Suppressor macrophage (primary cell): ENCODE results near the gene KLK14.

Experiments used
- DNase-seq, 4 experiments: peaks; one replicate each; pipeline ENCODE4 v3.0.0-alpha.2; 2020 to 2022

KLK14 gene

DNA sequence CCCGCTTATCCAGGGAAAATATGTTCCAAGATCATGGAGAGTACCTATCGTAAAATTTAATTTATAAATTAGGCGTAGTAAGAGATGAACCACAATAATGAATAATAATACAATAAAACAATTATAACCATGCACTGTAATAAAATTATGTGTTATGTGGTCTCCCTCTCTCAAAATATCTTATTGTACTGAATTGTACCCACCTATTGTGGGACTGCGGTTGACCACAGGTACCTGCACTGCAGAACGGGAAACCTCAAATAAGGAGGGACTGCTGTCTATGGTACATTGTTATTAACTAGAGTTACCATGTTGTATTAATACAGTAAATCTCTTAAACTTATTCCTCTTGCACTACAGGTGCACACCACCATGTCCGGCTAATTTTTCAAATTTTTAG, 42.5 kb downstream of the KLK14 start:
- DNase-seq: no peak

DNA sequence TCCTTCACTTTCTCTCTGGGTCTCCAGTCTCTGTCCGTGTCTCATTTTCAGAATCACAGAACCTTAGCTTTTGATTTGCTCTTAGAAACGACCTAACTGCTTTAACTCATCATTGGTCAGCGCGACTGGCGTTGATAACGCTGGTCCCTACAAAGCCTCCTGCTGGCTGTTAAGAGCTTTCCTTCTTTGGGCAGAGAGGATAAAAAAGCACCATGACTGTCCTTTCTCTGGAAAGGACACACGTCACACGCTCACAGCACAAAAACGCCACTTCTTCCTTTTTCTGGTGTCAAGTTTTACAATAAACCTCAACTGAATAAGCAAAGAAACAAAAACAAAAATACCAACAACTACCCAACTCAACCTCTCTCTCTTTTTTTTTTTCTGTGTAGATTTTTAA, 46.2 kb downstream of the KLK14 start:
- DNase-seq: peak in 1 of 4 experiments; percentile 13

DNA sequence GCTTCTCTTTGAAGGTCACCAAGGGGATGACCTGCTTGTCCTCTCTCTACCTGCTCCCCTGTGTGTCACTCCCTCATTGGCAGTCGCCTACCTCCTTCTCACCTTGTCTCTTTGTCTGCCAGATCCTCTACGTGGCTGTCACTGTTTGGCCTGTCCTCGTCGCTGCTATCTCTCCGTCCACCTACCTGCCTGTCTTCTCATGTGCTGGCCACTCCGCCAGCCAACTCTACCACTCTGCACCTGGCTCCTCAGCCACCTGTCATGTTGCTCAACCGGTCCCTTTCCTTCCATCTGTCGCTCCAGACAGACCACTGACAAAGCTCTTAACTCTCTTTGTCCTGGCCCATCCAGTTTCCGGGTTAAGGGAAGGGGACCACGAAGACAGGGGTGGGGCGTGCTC, 48.0 kb downstream of the KLK14 start, which contains the start of gene KLK12:
Gene KLK12 (minus strand): TSS at position 299 of the 400 bp plus-strand sequence. CDS start 381 bp downstream, outside the sequence.
- no peak for DNase-seq

- no peak for DNase-seq
These were observed 50.8 kb downstream of the KLK14 start for GRCh38 chr19:51031880-51032225.

DNA sequence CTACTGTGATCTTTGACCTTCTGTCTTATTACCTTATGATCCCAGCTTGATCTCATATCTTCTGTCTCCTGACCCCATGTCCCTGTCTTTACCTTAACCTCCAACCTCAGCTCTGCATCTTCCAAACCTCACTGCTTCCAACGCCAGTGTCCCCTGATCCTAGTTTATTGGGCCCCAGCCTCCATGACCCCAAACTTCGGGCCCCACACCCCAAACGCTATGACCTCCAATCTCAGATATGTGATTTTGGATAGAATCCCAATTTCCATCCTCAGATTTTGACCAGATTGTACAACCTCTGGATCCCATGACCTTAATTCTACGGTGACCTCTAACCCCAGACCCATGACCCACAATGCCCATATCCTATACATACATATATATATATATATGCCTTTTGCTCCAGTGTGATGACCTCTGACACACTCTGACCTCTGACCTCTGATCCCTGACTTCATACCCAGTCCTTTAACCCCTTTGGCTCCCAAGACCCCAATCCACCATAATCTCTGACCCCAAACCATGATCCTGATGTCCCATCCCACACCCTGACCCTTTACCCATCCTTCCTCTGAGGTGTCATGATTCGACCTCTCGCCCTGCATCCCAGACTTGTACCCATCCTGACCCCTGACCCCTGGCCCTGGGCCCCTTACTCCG, 51.3 kb downstream of the KLK14 start:
- DNase-seq: no peak

DNA sequence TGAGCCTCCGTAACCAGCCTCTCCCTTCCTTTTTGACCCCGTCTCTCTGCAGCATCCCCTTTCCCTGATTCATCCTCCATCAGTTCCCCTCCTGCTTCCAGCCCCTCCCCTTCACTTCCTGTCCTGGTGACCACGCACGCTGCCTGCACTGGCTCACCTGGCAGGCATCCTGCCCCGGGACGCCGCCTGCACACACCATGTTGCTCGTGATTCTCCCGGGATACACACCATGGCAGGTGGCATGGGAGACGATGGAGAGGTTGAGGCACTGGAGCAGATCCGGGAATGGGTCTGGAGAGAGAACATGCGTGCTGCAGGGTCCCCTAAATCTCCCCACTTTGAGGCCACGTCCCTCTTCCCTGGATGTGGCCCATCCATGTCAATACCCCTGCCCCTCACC, 52.1 kb downstream of the KLK14 start:
- no peak for DNase-seq

GRCh38 chr19:51029718-51030117, 53.0 kb downstream of the KLK14 start:
- no peak for DNase-seq
